ENCODE data around the gene NOM1.
A peak's percentile ranks its signal among the peaks of the same experiment; 100 is the strongest.
"Not testable (repeated sequence)": the region's sequence is repeated elsewhere in the genome, so short reads cannot be mapped to it uniquely, and the experiment has no call there.

NOM1 gene, protein sequence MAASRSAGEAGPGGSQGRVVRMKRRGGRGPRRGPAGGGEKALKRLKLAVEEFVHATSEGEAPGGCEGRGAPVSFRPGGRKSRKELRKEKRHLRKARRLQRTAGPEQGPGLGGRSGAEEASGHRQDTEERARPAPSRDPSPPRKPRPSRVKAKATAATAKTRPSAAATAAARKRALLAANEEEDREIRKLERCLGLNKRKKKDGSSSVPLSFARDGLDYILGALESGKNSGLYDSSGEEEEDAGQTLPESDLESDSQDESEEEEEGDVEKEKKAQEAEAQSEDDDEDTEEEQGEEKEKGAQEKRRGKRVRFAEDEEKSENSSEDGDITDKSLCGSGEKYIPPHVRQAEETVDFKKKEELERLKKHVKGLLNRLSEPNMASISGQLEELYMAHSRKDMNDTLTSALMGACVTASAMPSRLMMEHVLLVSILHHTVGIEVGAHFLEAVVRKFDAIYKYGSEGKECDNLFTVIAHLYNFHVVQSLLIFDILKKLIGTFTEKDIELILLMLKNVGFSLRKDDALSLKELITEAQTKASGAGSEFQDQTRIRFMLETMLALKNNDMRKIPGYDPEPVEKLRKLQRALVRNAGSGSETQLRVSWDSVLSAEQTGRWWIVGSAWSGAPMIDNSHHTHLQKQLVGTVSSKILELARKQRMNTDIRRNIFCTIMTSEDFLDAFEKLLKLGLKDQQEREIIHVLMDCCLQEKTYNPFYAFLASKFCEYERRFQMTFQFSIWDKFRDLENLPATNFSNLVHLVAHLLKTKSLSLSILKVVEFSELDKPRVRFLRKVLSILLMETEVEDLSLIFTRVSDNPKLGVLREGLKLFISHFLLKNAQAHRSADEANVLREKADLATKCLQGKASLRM

GRCh38 chr7:156949541-156950380, at the start of gene NOM1:
NOM1 (plus strand) TSS chr7:156949712; CDS start chr7:156949738, 26 bp downstream.
- Histone ChIP-seq H3K4me2 (ENCODE audit: insufficient read depth, low read length) (peak within 1 kb of the TSS; percentile 76), H3K9me3 (ENCODE audit: insufficient read depth, low read length, severe bottlenecking) (no peaks in the 10 kb centered on the region), H3K27ac (ENCODE audit: low read length) (peak within 1 kb of the TSS; percentile 78), H3K9ac (ENCODE audit: low read depth, low read length) (peak within 1 kb of the TSS; percentile 89), H3K4me3 (ENCODE audit: low read depth in 1 of 2, low read length in 2 of 2) (peak within 1 kb of the TSS; percentile 78 to 82), H2AFZ (ENCODE audit: low read depth, low read length) (peak within 1 kb of the TSS; percentile 95), H3K36me3 (ENCODE audit: insufficient read depth, low read length) (peaks cover 34% of the 10 kb centered on the region), H3K4me1 (ENCODE audit: insufficient read depth, low read length) (peaks cover 33% of the 10 kb centered on the region), H4K20me1 (ENCODE audit: insufficient read depth, low read length) (peaks cover 44% of the 10 kb centered on the region), H3K27me3 (ENCODE audit: insufficient read depth, low read length, poor library complexity) (peaks cover 15% of the 10 kb centered on the region), H3K79me2 (ENCODE audit: insufficient read depth, low read length) (peaks cover 52% of the 10 kb centered on the region)
- TF ChIP-seq EZH2 (IDR thresholded peaks at IDR 0.05; ENCODE audit: borderline replicate concordance, low read depth, low read length, severe bottlenecking) (no peak), CTCF (IDR thresholded peaks at IDR 0.05; ENCODE audit: borderline replicate concordance, extremely low read depth, low read length, poor library complexity, severe bottlenecking) (peak; percentile 81)
- ATAC-seq (ENCODE audit: insufficient read depth, low read depth), result peak; percentile 92
- peak; percentile 89 for DNase-seq

DNA sequence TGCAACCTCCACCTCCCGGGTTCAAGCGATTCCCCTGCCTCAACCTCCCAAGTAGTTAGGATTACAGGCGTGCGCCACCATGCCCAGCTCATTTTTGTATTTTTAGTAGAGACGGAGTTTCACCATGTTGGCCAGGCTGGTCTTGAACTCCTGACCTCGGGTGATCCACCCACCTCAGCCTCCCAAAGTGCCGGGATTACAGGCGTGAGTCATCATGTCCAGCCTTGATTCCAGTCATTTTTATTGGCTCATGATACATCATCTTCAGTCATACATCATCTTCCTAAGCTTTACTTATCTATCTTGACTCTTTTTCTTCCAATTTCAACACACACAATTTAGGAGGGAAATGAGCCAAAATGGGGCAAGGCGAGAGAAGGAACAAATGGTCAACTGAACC, 49.4 kb upstream of the NOM1 start:
- not testable (repeated sequence) for H2AFZ ChIP-seq (ENCODE audit: low read depth, low read length); ATAC-seq (ENCODE audit: insufficient read depth, low read depth); H3K4me1 ChIP-seq (ENCODE audit: insufficient read depth, low read length); H3K9me3 ChIP-seq (ENCODE audit: insufficient read depth, low read length, severe bottlenecking); H3K4me2 ChIP-seq (ENCODE audit: insufficient read depth, low read length); DNase-seq; H3K36me3 ChIP-seq (ENCODE audit: insufficient read depth, low read length); H3K9ac ChIP-seq (ENCODE audit: low read depth, low read length); H3K4me3 ChIP-seq (ENCODE audit: low read depth in 1 of 2, low read length in 2 of 2); H4K20me1 ChIP-seq (ENCODE audit: insufficient read depth, low read length); H3K27ac ChIP-seq (ENCODE audit: low read length); H3K79me2 ChIP-seq (ENCODE audit: insufficient read depth, low read length); H3K27me3 ChIP-seq (ENCODE audit: insufficient read depth, low read length, poor library complexity)

DNA sequence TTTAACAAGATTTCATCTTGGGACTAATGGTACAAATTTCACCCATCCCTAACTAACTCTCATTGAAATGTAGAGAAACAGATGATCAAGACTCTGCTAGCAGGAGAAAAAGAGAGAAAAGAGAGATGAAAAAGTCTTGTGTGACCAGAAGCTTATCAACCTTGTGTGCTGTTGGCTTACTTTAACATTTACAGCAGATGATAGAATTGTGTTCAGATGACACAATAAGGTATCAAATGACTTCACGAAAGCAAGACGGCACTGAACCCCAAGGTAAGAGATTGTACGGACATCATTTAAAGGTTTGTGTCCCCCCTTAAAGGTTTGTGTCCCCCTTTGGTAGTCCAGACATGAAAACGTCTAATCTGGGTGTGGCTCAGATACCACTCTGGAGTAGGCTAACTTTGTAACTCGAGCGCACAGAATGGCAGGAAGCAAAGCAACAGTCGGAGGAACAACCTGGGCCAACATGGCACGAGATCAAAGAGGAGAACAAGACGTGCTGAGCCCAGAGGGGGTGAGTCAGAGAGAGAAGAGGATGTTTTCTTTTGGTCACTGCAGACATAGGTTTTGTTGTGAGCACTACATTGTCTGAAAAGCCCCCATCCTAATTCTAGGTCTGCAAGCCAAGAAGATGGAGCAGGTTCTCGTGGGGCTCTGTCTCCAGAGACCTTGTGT, 46.1 kb upstream of the NOM1 start:
- Histone ChIP-seq H4K20me1 (ENCODE audit: insufficient read depth, low read length) (no peaks in the 10 kb centered on the region), H3K27ac (ENCODE audit: low read length) (no peak overlapping the region), H3K9ac (ENCODE audit: low read depth, low read length) (no peak overlapping the region), H3K4me3 (ENCODE audit: low read depth in 1 of 2, low read length in 2 of 2) (no peak overlapping the region), H3K27me3 (ENCODE audit: insufficient read depth, low read length, poor library complexity) (peaks cover 3% of the 10 kb centered on the region), H3K4me1 (ENCODE audit: insufficient read depth, low read length) (no peaks in the 10 kb centered on the region), H3K9me3 (ENCODE audit: insufficient read depth, low read length, severe bottlenecking) (no peaks in the 10 kb centered on the region), H3K79me2 (ENCODE audit: insufficient read depth, low read length) (no peaks in the 10 kb centered on the region), H2AFZ (ENCODE audit: low read depth, low read length) (no peak overlapping the region), H3K36me3 (ENCODE audit: insufficient read depth, low read length) (no peaks in the 10 kb centered on the region), H3K4me2 (ENCODE audit: insufficient read depth, low read length) (no peak overlapping the region)
- DNase-seq, result no peak
- TF ChIP-seq CTCF (IDR thresholded peaks at IDR 0.05; ENCODE audit: borderline replicate concordance, extremely low read depth, low read length, poor library complexity, severe bottlenecking) (no peak), EZH2 (IDR thresholded peaks at IDR 0.05; ENCODE audit: borderline replicate concordance, low read depth, low read length, severe bottlenecking) (no peak)
- peak; percentile 53; the same call in 2 of the 3 replicates for ATAC-seq (ENCODE audit: insufficient read depth, low read depth)
